ENCODE data around the gene CENPT.

Gene CENPT

GRCh38 chr16:67892899-67893742 lies 45.6 kb upstream of the CENPT start, which contains the start of gene PSKH1:
Gene PSKH1, plus strand, starts transcription at chr16:67893254. Its CDS starts 15,496 bp downstream, at chr16:67908750.
- Histone ChIP-seq H3K4me3 (ENCODE audit: low read length in 2 of 2) (peak within 1 kb of the TSS; percentile 97 to 100), H3K9ac (ENCODE audit: low read depth, low read length, poor library complexity) (peak within 1 kb of the TSS; percentile 99), H3K4me1 (ENCODE audit: control insufficient read depth in 2 of 2, insufficient read depth in 1 of 2, low read depth in 1 of 2, low read length in 2 of 2) (peaks cover 1 to 11% of the 10 kb centered on the region in 2 donors), H3K27ac (replicated peaks; ENCODE audit: low read length) (no peak within 1 kb of the TSS), H3K79me1 (ENCODE audit: low read depth, low read length) (peaks cover 11% of the 10 kb centered on the region), H2BK15ac (ENCODE audit: low read length) (no peak within 1 kb of the TSS), H3K23ac (ENCODE audit: low read depth, low read length, poor library complexity) (peak within 1 kb of the TSS; percentile 69), H4K91ac (ENCODE audit: low read depth, low read length, poor library complexity) (no peak within 1 kb of the TSS), H3K9me3 (replicated peaks in 1 of 2; ENCODE audit: control insufficient read depth in 2 of 2, insufficient read depth in 1 of 2, low read depth in 1 of 2, low read length in 2 of 2) (no peaks in the 10 kb centered on the region), H3K4me2 (ENCODE audit: insufficient read depth, low read length, poor library complexity, severe bottlenecking) (peak within 1 kb of the TSS; percentile 96), H3K27me3 (ENCODE audit: control insufficient read depth in 3 of 3, insufficient read depth in 3 of 3, low read depth in 1 of 3, low read length in 3 of 3) (no peaks in the 10 kb centered on the region), H3K18ac (ENCODE audit: low read length) (peak within 1 kb of the TSS; percentile 98), H2BK5ac (ENCODE audit: low read length) (peak within 1 kb of the TSS; percentile 94), H4K8ac (ENCODE audit: low read depth, low read length) (no peak within 1 kb of the TSS), H2BK12ac (ENCODE audit: low read length) (no peak within 1 kb of the TSS), H2AFZ (ENCODE audit: low read length) (peak within 1 kb of the TSS; percentile 97), H3K14ac (ENCODE audit: low read length) (peak within 1 kb of the TSS; percentile 85), H2AK5ac (ENCODE audit: low read depth, low read length) (peak within 1 kb of the TSS; percentile 89), H3K36me3 (replicated peaks in 1 of 2; ENCODE audit: control insufficient read depth in 2 of 2, insufficient read depth in 2 of 2, low read length in 2 of 2) (no peaks in the 10 kb centered on the region), H2BK120ac (ENCODE audit: low read depth, low read length) (no peak within 1 kb of the TSS), H3K4ac (ENCODE audit: low read length) (no peak within 1 kb of the TSS)
- WGBS, 2 donors (ENCODE audit: extremely low coverage in 2 of 2, insufficient read length in 2 of 2, insufficient replicate concordance in 1 of 2) = no CpG with 5 or more reads among the region's 90 CpGs
- peak; percentile 93 for DNase-seq (ENCODE audit: low spot score)

GRCh38 chr16:67892375-67892774 lies 44.9 kb upstream of the CENPT start:
- no peak overlapping the region for H3K23ac ChIP-seq (ENCODE audit: low read depth, low read length, poor library complexity)
- no peak overlapping the region for H2BK120ac ChIP-seq (ENCODE audit: low read depth, low read length)
- no peaks in the 10 kb centered on the region for H3K9me3 ChIP-seq (replicated peaks in 1 of 2; ENCODE audit: control insufficient read depth in 2 of 2, insufficient read depth in 1 of 2, low read depth in 1 of 2, low read length in 2 of 2)
- H3K4me3 ChIP-seq (ENCODE audit: low read length in 2 of 2) = peak overlapping the region in 1 of 2 donors; percentile 100
- peaks cover 11% of the 10 kb centered on the region for H3K79me1 ChIP-seq (ENCODE audit: low read depth, low read length)
- no peak overlapping the region for H3K4ac ChIP-seq (ENCODE audit: low read length)
- H3K9ac ChIP-seq (ENCODE audit: low read depth, low read length, poor library complexity) = no peak overlapping the region
- H2BK15ac ChIP-seq (ENCODE audit: low read length) = no peak overlapping the region
- no peak overlapping the region for H2BK5ac ChIP-seq (ENCODE audit: low read length)
- H2BK12ac ChIP-seq (ENCODE audit: low read length) = no peak overlapping the region
- H3K36me3 ChIP-seq (replicated peaks in 1 of 2; ENCODE audit: control insufficient read depth in 2 of 2, insufficient read depth in 2 of 2, low read length in 2 of 2) = no peaks in the 10 kb centered on the region
- peaks cover 1 to 11% of the 10 kb centered on the region in 2 donors for H3K4me1 ChIP-seq (ENCODE audit: control insufficient read depth in 2 of 2, insufficient read depth in 1 of 2, low read depth in 1 of 2, low read length in 2 of 2)
- WGBS, 2 donors (ENCODE audit: extremely low coverage in 2 of 2, insufficient read length in 2 of 2, insufficient replicate concordance in 1 of 2) = no CpG with 5 or more reads among the region's 5 CpGs
- peak overlapping the region; percentile 76 for H2AFZ ChIP-seq (ENCODE audit: low read length)
- H4K8ac ChIP-seq (ENCODE audit: low read depth, low read length) = no peak overlapping the region
- no peak overlapping the region for H3K14ac ChIP-seq (ENCODE audit: low read length)
- H3K27me3 ChIP-seq (ENCODE audit: control insufficient read depth in 3 of 3, insufficient read depth in 3 of 3, low read depth in 1 of 3, low read length in 3 of 3) = no peaks in the 10 kb centered on the region
- no peak for DNase-seq (ENCODE audit: low spot score)
- no peak overlapping the region for H2AK5ac ChIP-seq (ENCODE audit: low read depth, low read length)
- no peak overlapping the region for H4K91ac ChIP-seq (ENCODE audit: low read depth, low read length, poor library complexity)
- no peak overlapping the region for H3K4me2 ChIP-seq (ENCODE audit: insufficient read depth, low read length, poor library complexity, severe bottlenecking)
- no peak overlapping the region for H3K18ac ChIP-seq (ENCODE audit: low read length)
- H3K27ac ChIP-seq (replicated peaks; ENCODE audit: low read length) = no peak overlapping the region

GRCh38 chr16:67888331-67888730 lies 40.8 kb upstream of the CENPT start:
- no peak overlapping the region for H3K9ac ChIP-seq (ENCODE audit: low read depth, low read length, poor library complexity)
- no peak overlapping the region for H3K23ac ChIP-seq (ENCODE audit: low read depth, low read length, poor library complexity)
- no peak overlapping the region for H2BK5ac ChIP-seq (ENCODE audit: low read length)
- H3K14ac ChIP-seq (ENCODE audit: low read length) = no peak overlapping the region
- H4K8ac ChIP-seq (ENCODE audit: low read depth, low read length) = no peak overlapping the region
- no peak overlapping the region for H2BK120ac ChIP-seq (ENCODE audit: low read depth, low read length)
- H3K79me1 ChIP-seq (ENCODE audit: low read depth, low read length) = peaks cover 2% of the 10 kb centered on the region
- H2BK12ac ChIP-seq (ENCODE audit: low read length) = no peak overlapping the region
- no peak overlapping the region for H3K27ac ChIP-seq (replicated peaks; ENCODE audit: low read length)
- DNase-seq (ENCODE audit: low spot score) = no peak
- H3K4ac ChIP-seq (ENCODE audit: low read length) = no peak overlapping the region
- no peaks in the 10 kb centered on the region for H3K9me3 ChIP-seq (replicated peaks in 1 of 2; ENCODE audit: control insufficient read depth in 2 of 2, insufficient read depth in 1 of 2, low read depth in 1 of 2, low read length in 2 of 2)
- no CpG with 5 or more reads among the region's 3 CpGs for WGBS, 2 donors (ENCODE audit: extremely low coverage in 2 of 2, insufficient read length in 2 of 2, insufficient replicate concordance in 1 of 2)
- H3K18ac ChIP-seq (ENCODE audit: low read length) = no peak overlapping the region
- no peak overlapping the region for H3K4me3 ChIP-seq (ENCODE audit: low read length in 2 of 2)
- H3K27me3 ChIP-seq (ENCODE audit: control insufficient read depth in 3 of 3, insufficient read depth in 3 of 3, low read depth in 1 of 3, low read length in 3 of 3) = no peaks in the 10 kb centered on the region
- H2BK15ac ChIP-seq (ENCODE audit: low read length) = no peak overlapping the region
- peaks cover 7 to 17% of the 10 kb centered on the region in 2 donors for H3K36me3 ChIP-seq (replicated peaks in 1 of 2; ENCODE audit: control insufficient read depth in 2 of 2, insufficient read depth in 2 of 2, low read length in 2 of 2)
- no peak overlapping the region for H2AFZ ChIP-seq (ENCODE audit: low read length)
- peaks cover 0 to 3% of the 10 kb centered on the region in 2 donors for H3K4me1 ChIP-seq (ENCODE audit: control insufficient read depth in 2 of 2, insufficient read depth in 1 of 2, low read depth in 1 of 2, low read length in 2 of 2)
- no peak overlapping the region for H2AK5ac ChIP-seq (ENCODE audit: low read depth, low read length)
- H3K4me2 ChIP-seq (ENCODE audit: insufficient read depth, low read length, poor library complexity, severe bottlenecking) = no peak overlapping the region
- no peak overlapping the region for H4K91ac ChIP-seq (ENCODE audit: low read depth, low read length, poor library complexity)

GRCh38 chr16:67886387-67886786 lies 38.9 kb upstream of the CENPT start:
- Histone ChIP-seq H3K9ac (ENCODE audit: low read depth, low read length, poor library complexity) (no peak overlapping the region), H3K23ac (ENCODE audit: low read depth, low read length, poor library complexity) (no peak overlapping the region), H3K27me3 (ENCODE audit: control insufficient read depth in 3 of 3, insufficient read depth in 3 of 3, low read depth in 1 of 3, low read length in 3 of 3) (no peaks in the 10 kb centered on the region), H3K4me1 (ENCODE audit: control insufficient read depth in 2 of 2, insufficient read depth in 1 of 2, low read depth in 1 of 2, low read length in 2 of 2) (peaks cover 0 to 3% of the 10 kb centered on the region in 2 donors), H3K4me3 (ENCODE audit: low read length in 2 of 2) (no peak overlapping the region), H4K8ac (ENCODE audit: low read depth, low read length) (no peak overlapping the region), H2AK5ac (ENCODE audit: low read depth, low read length) (no peak overlapping the region), H3K4me2 (ENCODE audit: insufficient read depth, low read length, poor library complexity, severe bottlenecking) (no peak overlapping the region), H3K27ac (replicated peaks; ENCODE audit: low read length) (no peak overlapping the region), H3K36me3 (replicated peaks in 1 of 2; ENCODE audit: control insufficient read depth in 2 of 2, insufficient read depth in 2 of 2, low read length in 2 of 2) (peaks cover 24 to 37% of the 10 kb centered on the region in 2 donors), H3K79me1 (ENCODE audit: low read depth, low read length) (peaks cover 2% of the 10 kb centered on the region), H3K14ac (ENCODE audit: low read length) (no peak overlapping the region), H3K9me3 (replicated peaks in 1 of 2; ENCODE audit: control insufficient read depth in 2 of 2, insufficient read depth in 1 of 2, low read depth in 1 of 2, low read length in 2 of 2) (peaks cover 0 to 1% of the 10 kb centered on the region in 2 donors), H2BK12ac (ENCODE audit: low read length) (no peak overlapping the region), H4K91ac (ENCODE audit: low read depth, low read length, poor library complexity) (no peak overlapping the region), H2BK15ac (ENCODE audit: low read length) (no peak overlapping the region), H2BK5ac (ENCODE audit: low read length) (peak overlapping the region; percentile 29), H3K4ac (ENCODE audit: low read length) (no peak overlapping the region), H2BK120ac (ENCODE audit: low read depth, low read length) (no peak overlapping the region), H3K18ac (ENCODE audit: low read length) (no peak overlapping the region), H2AFZ (ENCODE audit: low read length) (no peak overlapping the region)
- no peak for DNase-seq (ENCODE audit: low spot score)
- no CpG with 5 or more reads among the region's 5 CpGs for WGBS, 2 donors (ENCODE audit: extremely low coverage in 2 of 2, insufficient read length in 2 of 2, insufficient replicate concordance in 1 of 2)

All from neuronal stem cell (in vitro differentiated cells).